K562 (cell line): ENCODE results near the gene APOLD1. TPM values are rescaled to one million over a fixed set of nuclear protein-coding genes. Genes with fewer than 3 reads are reported as not detected.

ENCODE experiments used
- CBFA2T2 ChIP-seq: fragments of 450-650 bp; conservative IDR thresholded peaks from 2 replicates; pipeline ENCODE4 v1.6.1; 2017; ENCODE audit warnings: mild to moderate bottlenecking
- HDAC2 ChIP-seq: fragments of 450-650 bp; IDR thresholded peaks from 2 replicates; pipeline ENCODE4 v1.6.1; 2016; ENCODE audit warnings: mild to moderate bottlenecking
- HMBOX1 ChIP-seq: sonication (generic); IDR thresholded peaks from 2 replicates; pipeline ENCODE4 v1.6.1; 2016
- JUND ChIP-seq, 2 experiments: IDR thresholded peaks; 2 replicates in 1 of 2; 3 replicates in 1 of 2; pipeline ENCODE4 v1.6.1; 2011; ENCODE audit warnings: borderline replicate concordance in 2 of 2, low read depth in 2 of 2, low read length in 2 of 2, improper control_type of control experiment in 1 of 2, missing biosample characterization in 1 of 2, missing genetic modification characterization in 1 of 2, missing genetic modification reagents in 1 of 2
- KLF10 ChIP-seq: fragments of 250-450 bp; sonication (Bioruptor Pico); IDR thresholded peaks from 2 replicates; pipeline ENCODE4 v1.6.1; 2021; ENCODE audit warnings: matching md5 sums
- SMARCA4 ChIP-seq: fragments of 450-650 bp; IDR thresholded peaks from 2 replicates; pipeline ENCODE4 v1.6.1; 2016
- TAL1 ChIP-seq: fragments of 450-650 bp; IDR thresholded peaks from 2 replicates; pipeline ENCODE4 v1.6.1; 2016; ENCODE audit warnings: mild to moderate bottlenecking
- TBP ChIP-seq: optimal IDR thresholded peaks from 2 replicates; pipeline ENCODE3; 2011; ENCODE audit warnings: low read depth, low read length, improper control_type of control experiment
- ZEB2 ChIP-seq: fragments of 450-650 bp; IDR thresholded peaks from 2 replicates; pipeline ENCODE4 v1.6.1; 2016
- ZNF280A ChIP-seq: fragments of 450-650 bp; IDR thresholded peaks from 2 replicates; pipeline ENCODE4 v1.6.1; 2018; ENCODE audit warnings: mild to moderate bottlenecking, low read depth; ENCODE audit not compliant: partially characterized antibody
- ZNF561 ChIP-seq: fragments of 450-650 bp; formaldehyde crosslinking; conservative IDR thresholded peaks from 2 replicates; pipeline ENCODE4 v1.4.0; 2020; ENCODE audit warnings: mild to moderate bottlenecking, moderate library complexity
- ZNF830 ChIP-seq: fragments of 250-450 bp; sonication (Bioruptor Pico); IDR thresholded peaks from 2 replicates; pipeline ENCODE4 v1.5.0; 2021; ENCODE audit warnings: mild to moderate bottlenecking
- polyA plus RNA-seq, 8 experiments: library from polyadenylated mRNA; depleted of rRNA in 4 of 8; stranded (reverse) in 5 of 8; unstranded in 3 of 8; fragments of >200 nt; fragmentation: Nextera tagmentation in 2 of 8; fragmentation: Illumina TruSeq in 1 of 8; extraction: Ambion mirVana in 2 of 8; extraction: Trizol in 1 of 8; gene quantifications; 2 replicates each; pipeline versions ENCODE4 v1.2.1 to v1.2.3, GENCODE V29; 2011 to 2014; ENCODE audit warnings: inconsistent platforms in 1 of 8, missing spikeins in 1 of 8
- total RNA-seq, 7 experiments: library from RNA; depleted of rRNA in 6 of 7; stranded (reverse); fragments of >200 nt in 6 of 7; fragmentation: Illumina TruSeq in 2 of 7; extraction: Trizol in 2 of 7; gene quantifications; 2 replicates each; pipeline versions ENCODE4 v1.2.1 to v1.2.3, GENCODE V29; 2011 to 2021; ENCODE audit warnings: low replicate concordance in 1 of 7
- TF ChIP-seq, protein P1 (sequence below): fragments of 200-400 bp; formaldehyde crosslinking; IDR thresholded peaks from 2 replicates; pipeline ENCODE4 v1.6.1; 2017; ENCODE audit warnings: mild to moderate bottlenecking, low read depth, low read length, moderate library complexity
- TF ChIP-seq, protein P2 (sequence below): fragments of 450-650 bp; IDR thresholded peaks from one replicate; pipeline ENCODE4 v1.6.1; 2018; ENCODE audit warnings: mild to moderate bottlenecking, moderate library complexity; ENCODE audit not compliant: partially characterized antibody

Gene APOLD1
- total and polyA plus RNA-seq, 9 of the 15 experiments (the other 6 are each of a cell fraction or from before 2014, with no cell fraction given) = 0.28 to 1.1 (median 0.61) TPM

- TF ChIP-seq JUND (IDR thresholded peaks at IDR 0.05; ENCODE audit: borderline replicate concordance, low read depth, low read length) (no peak), JUND (tag; IDR thresholded peaks at IDR 0.05; ENCODE audit: borderline replicate concordance, low read depth, low read length) (no peak), ZEB2 (no peak), CBFA2T2 (peak; percentile 28), ZNF280A (no peak), TAL1 (peak; percentile 18; the same call in 1 of the 2 replicates), ZNF830 (CRISPR knock-in tag) (no peak), HDAC2 (no peak), TBP (no peak), HMBOX1 (peak; percentile 50; the same call in 1 of the 2 replicates), SMARCA4 (0 out of 2 replicates have a peak, but pooled peaks have one; percentile 11), ZNF561 (no peak), KLF10 (CRISPR knock-in tag) (no peak)
- TF ChIP-seq, protein P1, sequence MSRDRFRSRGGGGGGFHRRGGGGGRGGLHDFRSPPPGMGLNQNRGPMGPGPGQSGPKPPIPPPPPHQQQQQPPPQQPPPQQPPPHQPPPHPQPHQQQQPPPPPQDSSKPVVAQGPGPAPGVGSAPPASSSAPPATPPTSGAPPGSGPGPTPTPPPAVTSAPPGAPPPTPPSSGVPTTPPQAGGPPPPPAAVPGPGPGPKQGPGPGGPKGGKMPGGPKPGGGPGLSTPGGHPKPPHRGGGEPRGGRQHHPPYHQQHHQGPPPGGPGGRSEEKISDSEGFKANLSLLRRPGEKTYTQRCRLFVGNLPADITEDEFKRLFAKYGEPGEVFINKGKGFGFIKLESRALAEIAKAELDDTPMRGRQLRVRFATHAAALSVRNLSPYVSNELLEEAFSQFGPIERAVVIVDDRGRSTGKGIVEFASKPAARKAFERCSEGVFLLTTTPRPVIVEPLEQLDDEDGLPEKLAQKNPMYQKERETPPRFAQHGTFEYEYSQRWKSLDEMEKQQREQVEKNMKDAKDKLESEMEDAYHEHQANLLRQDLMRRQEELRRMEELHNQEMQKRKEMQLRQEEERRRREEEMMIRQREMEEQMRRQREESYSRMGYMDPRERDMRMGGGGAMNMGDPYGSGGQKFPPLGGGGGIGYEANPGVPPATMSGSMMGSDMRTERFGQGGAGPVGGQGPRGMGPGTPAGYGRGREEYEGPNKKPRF = no peak
- TF ChIP-seq, protein P2, sequence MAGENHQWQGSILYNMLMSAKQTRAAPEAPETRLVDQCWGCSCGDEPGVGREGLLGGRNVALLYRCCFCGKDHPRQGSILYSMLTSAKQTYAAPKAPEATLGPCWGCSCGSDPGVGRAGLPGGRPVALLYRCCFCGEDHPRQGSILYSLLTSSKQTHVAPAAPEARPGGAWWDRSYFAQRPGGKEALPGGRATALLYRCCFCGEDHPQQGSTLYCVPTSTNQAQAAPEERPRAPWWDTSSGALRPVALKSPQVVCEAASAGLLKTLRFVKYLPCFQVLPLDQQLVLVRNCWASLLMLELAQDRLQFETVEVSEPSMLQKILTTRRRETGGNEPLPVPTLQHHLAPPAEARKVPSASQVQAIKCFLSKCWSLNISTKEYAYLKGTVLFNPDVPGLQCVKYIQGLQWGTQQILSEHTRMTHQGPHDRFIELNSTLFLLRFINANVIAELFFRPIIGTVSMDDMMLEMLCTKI = no peak
Observed at GRCh38 chr12:12810553-12811021, 25.1 kb downstream of the APOLD1 start (continued).
